CD8-positive, alpha-beta memory T cell (primary cell): ENCODE measurements around the gene GPX3. TPM values are rescaled to one million over a fixed set of nuclear protein-coding genes. Genes with fewer than 3 reads are reported as not detected.

Experiments used
- CTCF ChIA-PET: fragments of 350-600 bp; sonication (Branson Sonifier 250); formaldehyde crosslinking; loops from one replicate; lab custom pipeline; 2021; ENCODE audit warnings: antibody characterized with exemption; lab: Charles Lee
- POLR2A ChIA-PET: fragments of 350-600 bp; sonication (Branson Sonifier 250); formaldehyde crosslinking; loops from one replicate; lab custom pipeline; 2021; ENCODE audit warnings: antibody characterized with exemption; lab: Charles Lee
- DNase-seq, 5 donors: peaks; one replicate each; pipeline versions ENCODE4 v3.0.0 to v3.0.0-alpha.2; 2020 to 2022; ENCODE audit warnings: mixed read lengths in 1 of 5
- H3K27ac ChIP-seq: one replicate; pipeline ENCODE4 v1.7.0; 2013; ENCODE audit warnings: low read depth, mild to moderate bottlenecking, low read length, moderate library complexity
- H3K27me3 ChIP-seq: 2 replicates; pipeline ENCODE4 v1.7.0; 2013; ENCODE audit warnings: low read length, mild to moderate bottlenecking; ENCODE audit not compliant: insufficient read depth, poor library complexity, severe bottlenecking
- H3K36me3 ChIP-seq: 2 replicates; pipeline ENCODE4 v1.7.0; 2013; ENCODE audit warnings: mild to moderate bottlenecking, low read length, moderate library complexity; ENCODE audit not compliant: insufficient read depth
- H3K4me1 ChIP-seq: 2 replicates; pipeline ENCODE4 v1.7.0; 2013; ENCODE audit warnings: mild to moderate bottlenecking, low read length, moderate library complexity; ENCODE audit not compliant: insufficient read depth
- H3K4me3 ChIP-seq: 2 replicates; pipeline ENCODE4 v1.7.0; 2013; ENCODE audit warnings: mild to moderate bottlenecking, low read length
- H3K9me3 ChIP-seq: 2 replicates; pipeline ENCODE4 v1.7.0; 2013; ENCODE audit warnings: mild to moderate bottlenecking, low read length
- H3K27ac Mint-ChIP-seq, 8 donors: one replicate each; pipeline ENCODE4 v1.8.0; 2020 to 2021; ENCODE audit warnings: mixed read lengths in 8 of 8, mild to moderate bottlenecking in 6 of 8, inconsistent platforms in 3 of 8, moderate library complexity in 3 of 8
- H3K27me3 Mint-ChIP-seq, 2 donors: one replicate each; pipeline ENCODE4 v1.8.0; 2020 to 2021; ENCODE audit warnings: mixed read lengths in 2 of 2, mild to moderate bottlenecking in 1 of 2, moderate library complexity in 1 of 2
- H3K36me3 Mint-ChIP-seq, 3 donors: one replicate each; pipeline ENCODE4 v1.8.0; 2020 to 2021; ENCODE audit warnings: mixed read lengths in 3 of 3, inconsistent platforms in 1 of 3, mild to moderate bottlenecking in 1 of 3
- H3K4me1 Mint-ChIP-seq, 3 donors: one replicate each; pipeline ENCODE4 v1.8.0; 2020 to 2021; ENCODE audit warnings: mixed read lengths in 3 of 3, inconsistent platforms in 1 of 3, mild to moderate bottlenecking in 1 of 3
- H3K4me3 Mint-ChIP-seq, 7 donors: one replicate each; pipeline ENCODE4 v1.8.0; 2020 to 2021; ENCODE audit warnings: mixed read lengths in 7 of 7, mild to moderate bottlenecking in 6 of 7, moderate library complexity in 4 of 7, inconsistent platforms in 2 of 7
- H3K9me3 Mint-ChIP-seq, 5 donors: one replicate each; pipeline ENCODE4 v1.8.0; 2020 to 2022; ENCODE audit warnings: mixed read lengths in 5 of 5, mild to moderate bottlenecking in 3 of 5, moderate library complexity in 2 of 5, inconsistent platforms in 1 of 5
- polyA plus RNA-seq: library from polyadenylated mRNA; unstranded; fragments of 300-500 nt; fragmentation: Illumina TruSeq; gene quantifications from one replicate; pipeline ENCODE4 v1.2.3, GENCODE V29; 2021
- total RNA-seq, 2 experiments: library from RNA; stranded (reverse); gene quantifications; one replicate each; pipeline ENCODE4 v1.2.3, GENCODE V29; 2021

Gene GPX3
- total and polyA plus RNA-seq, 3 experiments from 2014 or later = 0.63 TPM; not detected in 2

DNA sequence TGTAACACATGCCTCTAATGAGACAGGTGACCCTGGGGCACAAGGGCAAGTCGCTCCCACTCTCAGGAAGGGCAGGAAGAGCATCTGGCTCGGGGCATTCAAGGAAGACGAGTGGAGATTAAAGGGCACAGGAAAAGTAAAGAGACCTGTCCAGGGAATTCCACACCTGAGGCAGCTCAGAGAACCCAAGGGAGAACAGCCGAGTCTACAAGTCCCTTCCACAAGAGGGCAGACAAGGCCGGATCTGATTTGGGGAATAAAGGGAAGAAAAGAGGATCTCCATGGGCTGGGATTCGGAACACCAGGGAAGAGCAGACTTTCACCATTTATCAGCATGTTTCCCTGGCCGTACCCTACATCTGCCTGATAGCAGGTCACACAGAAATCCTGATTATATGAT, 28.1 kb downstream of the GPX3 start:
- CTCF ChIA-PET = interaction anchor here (1.2 to 14.1 kb wide), 13 partner anchors 9 to 488 kb away, joined by 3 to 267 read pairs (median 4); no protein-coding TSS in a partner anchor
- Histone ChIP-seq H3K4me1 (no peaks in the 10 kb centered on the region), H3K36me3 (peaks cover 69% of the 10 kb centered on the region), H3K27ac (no peak overlapping the region), H3K9me3 (no peaks in the 10 kb centered on the region), H3K4me3 (no peak overlapping the region), H3K27me3 (no peaks in the 10 kb centered on the region)
- Mint-ChIP-seq H3K4me1 (peaks cover 8 to 19% (median 11%) of the 10 kb centered on the region in 3 donors), H3K36me3 (peaks cover 8 to 91% (median 38%) of the 10 kb centered on the region in 3 donors), H3K9me3 (no peaks in the 10 kb centered on the region), H3K4me3 (no peak overlapping the region), H3K27ac (peak overlapping the region in 1 of 8 donors; percentile 73), H3K27me3 (no peaks in the 10 kb centered on the region)
- POLR2A ChIA-PET = interaction anchor here (0.6 kb wide), 1 partner anchor 70 kb away, joined by 6 read pairs; no protein-coding TSS in a partner anchor
- DNase-seq = no peak

DNA sequence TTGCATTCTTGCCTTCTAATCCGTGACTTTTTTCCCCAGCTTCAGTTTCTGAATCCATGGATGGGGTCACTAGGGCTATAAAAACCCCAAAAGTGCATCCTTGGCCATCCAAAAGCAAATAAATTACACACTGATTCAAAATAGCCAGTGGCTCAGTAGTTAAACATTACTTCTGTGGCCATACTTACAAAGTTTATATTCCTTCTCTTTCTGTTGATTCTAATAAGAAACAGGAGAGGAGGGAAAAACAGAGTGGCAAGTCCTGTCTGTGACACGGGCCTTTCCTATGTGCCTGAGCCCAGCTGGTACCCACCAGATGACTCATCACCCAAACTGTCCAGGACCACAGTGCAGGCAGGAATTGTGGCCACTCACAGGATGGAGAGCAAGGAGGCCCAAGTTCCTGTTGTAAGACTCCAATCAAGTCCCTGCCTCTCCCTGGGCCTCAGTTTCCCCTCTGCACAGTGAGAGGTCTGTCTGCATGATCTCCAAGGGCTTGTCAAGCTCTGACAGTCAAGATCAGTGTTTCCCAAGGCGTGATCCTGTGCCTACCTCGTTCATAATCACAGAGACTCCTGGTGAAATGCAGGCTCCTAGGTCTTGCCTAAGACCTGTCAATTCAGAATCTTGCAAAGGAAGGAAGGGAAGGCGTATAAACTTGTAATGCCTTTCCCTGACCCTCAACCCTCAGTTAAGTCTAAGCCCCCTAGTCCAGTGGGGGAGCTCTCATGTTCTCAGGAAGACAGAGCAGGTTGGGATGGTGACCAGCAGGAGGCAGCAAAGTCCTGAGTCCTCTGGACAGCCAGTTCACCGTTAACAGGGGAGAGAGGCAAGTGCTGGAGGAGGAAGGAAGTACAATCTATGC, 30.9 kb downstream of the GPX3 start:
- ChIA-PET POLR2A (interaction anchor here (1.5 kb wide), 1 partner anchor 64 kb away, joined by 5 read pairs; no protein-coding TSS in a partner anchor), CTCF (interaction anchor here (0.6 to 14.1 kb wide), 32 partner anchors 9 to 189 kb away, joined by 3 to 267 read pairs (median 5); partner anchors contain the start of gene TNIP1)
- Mint-ChIP-seq H3K4me3 (no peak overlapping the region), H3K4me1 (peaks cover 9 to 23% (median 17%) of the 10 kb centered on the region in 3 donors), H3K9me3 (no peaks in the 10 kb centered on the region), H3K36me3 (peaks cover 3 to 93% (median 29%) of the 10 kb centered on the region in 3 donors), H3K27me3 (no peaks in the 10 kb centered on the region), H3K27ac (peak overlapping the region in 5 of 8 donors; percentile 54 to 79 (median 74))
- H3K36me3 ChIP-seq = peaks cover 73% of the 10 kb centered on the region
- H3K4me1 ChIP-seq = no peaks in the 10 kb centered on the region
- no peaks in the 10 kb centered on the region for H3K9me3 ChIP-seq
- H3K27me3 ChIP-seq = no peaks in the 10 kb centered on the region
- DNase-seq = peak; percentile 49 to 81 (median 57)
- no peak overlapping the region for H3K4me3 ChIP-seq
- no peak overlapping the region for H3K27ac ChIP-seq

DNA sequence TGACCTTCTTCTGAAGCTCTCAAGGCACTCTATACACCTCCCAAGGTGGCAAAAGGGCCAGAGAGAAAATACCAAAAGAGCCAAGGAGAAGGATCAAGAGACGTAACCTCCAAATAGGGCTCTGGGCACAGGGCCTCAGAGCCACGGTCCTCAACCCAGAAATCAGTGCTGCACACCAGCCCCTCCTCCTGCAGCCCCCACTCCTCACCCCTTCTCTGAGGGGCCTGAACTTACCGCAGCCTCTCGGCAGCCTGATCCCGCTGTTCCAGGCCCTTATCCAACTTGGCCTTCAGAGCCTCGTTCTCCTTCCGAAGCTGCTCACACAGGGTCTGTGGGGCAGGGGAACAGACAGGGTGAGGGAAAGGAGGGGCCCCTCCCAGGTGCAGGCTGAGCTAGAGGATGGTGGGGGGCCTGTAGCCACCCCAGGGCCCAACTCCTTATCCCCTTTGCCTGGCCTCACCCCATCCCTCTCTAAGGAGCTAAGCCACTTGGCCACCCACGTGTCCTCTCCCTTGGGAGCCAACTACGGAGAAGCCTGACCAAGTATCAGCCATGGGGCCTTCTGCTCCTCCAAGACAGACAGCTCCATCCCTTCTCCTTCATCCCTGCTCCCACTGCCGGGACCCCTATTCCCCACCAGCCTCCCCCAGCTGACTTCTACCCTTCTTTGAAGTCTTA, 31.7 kb downstream of the GPX3 start:
- peaks cover 3 to 93% (median 29%) of the 10 kb centered on the region in 3 donors for H3K36me3 Mint-ChIP-seq
- H3K27ac ChIP-seq = no peak overlapping the region
- H3K4me3 ChIP-seq = no peak overlapping the region
- no peaks in the 10 kb centered on the region for H3K9me3 Mint-ChIP-seq
- no peaks in the 10 kb centered on the region for H3K27me3 ChIP-seq
- H3K36me3 ChIP-seq = peaks cover 74% of the 10 kb centered on the region
- POLR2A ChIA-PET = interaction anchor here (1.5 kb wide), 1 partner anchor 64 kb away, joined by 5 read pairs; no protein-coding TSS in a partner anchor
- peak overlapping the region in 6 of 8 donors; percentile 54 to 79 (median 68) for H3K27ac Mint-ChIP-seq
- H3K4me3 Mint-ChIP-seq = no peak overlapping the region
- H3K27me3 Mint-ChIP-seq = no peaks in the 10 kb centered on the region
- H3K4me1 ChIP-seq = no peaks in the 10 kb centered on the region
- CTCF ChIA-PET = interaction anchor here (0.6 to 14.1 kb wide), 35 partner anchors 10 to 189 kb away, joined by 3 to 267 read pairs (median 5); partner anchors contain the start of gene TNIP1
- no peaks in the 10 kb centered on the region for H3K9me3 ChIP-seq
- DNase-seq = no peak
- peaks cover 8 to 24% (median 18%) of the 10 kb centered on the region in 3 donors for H3K4me1 Mint-ChIP-seq

DNA sequence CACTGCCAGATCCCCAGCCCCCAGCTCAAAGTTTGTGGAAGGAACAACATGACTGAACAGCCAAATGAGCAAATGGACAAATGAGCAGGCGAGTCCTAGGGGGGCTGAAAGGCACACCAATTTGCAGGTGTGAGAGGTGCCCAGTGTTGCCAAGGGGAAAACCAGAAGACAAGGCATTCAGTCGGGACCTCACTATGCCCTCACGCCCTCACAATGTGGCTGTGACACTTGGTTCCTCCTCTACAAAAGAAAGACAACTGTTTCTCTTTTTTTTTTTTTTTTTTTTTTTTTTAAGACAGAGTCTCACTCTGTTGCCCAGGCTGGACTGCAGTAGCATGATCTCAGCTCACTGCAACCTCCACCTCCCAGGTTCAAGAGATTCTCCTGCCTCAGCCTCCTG, 32.4 kb downstream of the GPX3 start:
- Mint-ChIP-seq H3K4me3 (no peak overlapping the region), H3K9me3 (no peaks in the 10 kb centered on the region), H3K4me1 (peaks cover 4 to 22% (median 17%) of the 10 kb centered on the region in 3 donors), H3K27ac (peak overlapping the region in 4 of 8 donors; percentile 23 to 62 (median 45)), H3K27me3 (no peaks in the 10 kb centered on the region), H3K36me3 (peaks cover 3 to 93% (median 23%) of the 10 kb centered on the region in 3 donors)
- Histone ChIP-seq H3K4me1 (no peaks in the 10 kb centered on the region), H3K4me3 (no peak overlapping the region), H3K36me3 (peaks cover 67% of the 10 kb centered on the region), H3K9me3 (no peaks in the 10 kb centered on the region), H3K27ac (no peak overlapping the region), H3K27me3 (no peaks in the 10 kb centered on the region)
- DNase-seq = no peak
- ChIA-PET POLR2A (interaction anchor here (1.5 kb wide), 1 partner anchor 63 kb away, joined by 5 read pairs; no protein-coding TSS in a partner anchor), CTCF (interaction anchor here (0.7 to 14.1 kb wide), 15 partner anchors 10 to 117 kb away, joined by 3 to 267 read pairs (median 7); no protein-coding TSS in a partner anchor)

DNA sequence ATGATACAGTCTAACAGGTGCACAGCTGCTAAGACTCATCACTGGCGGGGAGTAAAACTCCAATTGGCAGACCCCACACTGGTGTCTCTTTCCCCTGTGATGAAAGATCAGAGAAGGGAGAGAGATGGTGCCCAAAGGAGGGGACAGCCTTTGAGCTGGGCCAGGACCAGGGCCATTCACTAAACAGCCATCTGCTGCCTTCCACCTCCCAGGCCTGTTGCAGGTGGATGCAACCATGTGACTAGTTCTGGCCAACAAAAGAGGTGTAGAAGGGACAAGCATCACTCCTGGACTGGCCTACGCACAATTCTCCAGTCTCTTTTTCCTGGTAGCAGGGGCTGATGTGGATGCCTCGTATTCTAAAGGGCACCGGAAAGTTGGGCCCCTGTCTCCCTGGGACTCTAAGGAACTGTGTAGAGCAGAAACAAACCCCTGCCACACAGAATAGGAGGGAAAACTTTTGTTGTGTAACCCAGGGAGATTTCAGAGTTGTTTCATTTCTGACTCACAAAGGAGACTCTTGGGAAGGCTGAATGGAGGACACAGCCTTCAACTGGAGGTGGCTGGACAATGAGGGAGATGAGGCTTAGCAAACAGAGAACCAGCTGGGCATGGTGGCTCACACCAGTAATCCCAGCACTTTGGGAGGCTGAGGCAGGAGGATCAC, 33.5 kb downstream of the GPX3 start:
- Histone ChIP-seq H3K27me3 (no peaks in the 10 kb centered on the region), H3K4me3 (no peak overlapping the region), H3K27ac (no peak overlapping the region), H3K4me1 (no peaks in the 10 kb centered on the region), H3K36me3 (peaks cover 67% of the 10 kb centered on the region), H3K9me3 (no peaks in the 10 kb centered on the region)
- peaks cover 0 to 93% (median 16%) of the 10 kb centered on the region in 3 donors for H3K36me3 Mint-ChIP-seq
- no peak overlapping the region for H3K4me3 Mint-ChIP-seq
- no peak for DNase-seq
- H3K4me1 Mint-ChIP-seq = peaks cover 4 to 21% (median 16%) of the 10 kb centered on the region in 3 donors
- H3K27me3 Mint-ChIP-seq = no peaks in the 10 kb centered on the region
- ChIA-PET CTCF (interaction anchor here (0.7 to 14.1 kb wide), 6 partner anchors 30 to 185 kb away, joined by 3 to 267 read pairs (median 10); no protein-coding TSS in a partner anchor), POLR2A (no interaction called here)
- H3K27ac Mint-ChIP-seq = peak overlapping the region in 6 of 8 donors; percentile 30 to 66 (median 52)
- H3K9me3 Mint-ChIP-seq = no peaks in the 10 kb centered on the region

DNA sequence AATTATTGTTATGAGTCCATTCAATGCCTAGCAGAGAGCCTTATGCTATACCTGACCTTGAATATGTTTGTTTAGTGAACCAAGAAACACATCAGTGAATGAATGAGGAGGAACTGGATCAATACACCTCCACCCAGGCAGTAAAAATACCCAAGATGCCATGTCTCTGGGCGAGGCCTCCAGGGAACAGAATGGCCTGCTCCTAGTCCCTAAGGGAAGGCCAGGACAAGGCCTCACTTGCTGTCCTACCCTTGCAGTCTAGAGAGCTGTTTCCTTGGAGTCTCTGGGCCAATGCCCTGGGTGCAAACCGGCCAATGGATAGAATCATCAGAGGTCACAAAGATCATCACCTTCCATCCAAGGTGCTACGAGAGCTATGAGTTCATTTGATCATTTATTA, 34.3 kb downstream of the GPX3 start:
- Mint-ChIP-seq H3K27ac (peak overlapping the region in 2 of 8 donors; percentile 15 to 66), H3K4me1 (peaks cover 11 to 28% (median 21%) of the 10 kb centered on the region in 3 donors), H3K27me3 (no peaks in the 10 kb centered on the region), H3K9me3 (peaks cover 0 to 3% (median 0%) of the 10 kb centered on the region in 5 donors), H3K4me3 (no peak overlapping the region), H3K36me3 (peaks cover 0 to 93% (median 18%) of the 10 kb centered on the region in 3 donors)
- H3K4me3 ChIP-seq = no peak overlapping the region
- no peaks in the 10 kb centered on the region for H3K27me3 ChIP-seq
- no peak for DNase-seq
- ChIA-PET POLR2A (no interaction called here), CTCF (interaction anchor here (0.7 to 14.1 kb wide), 4 partner anchors 42 to 184 kb away, joined by 3 to 267 read pairs (median 3); no protein-coding TSS in a partner anchor)
- no peaks in the 10 kb centered on the region for H3K4me1 ChIP-seq
- H3K36me3 ChIP-seq = peaks cover 64% of the 10 kb centered on the region
- no peak overlapping the region for H3K27ac ChIP-seq
- no peaks in the 10 kb centered on the region for H3K9me3 ChIP-seq

DNA sequence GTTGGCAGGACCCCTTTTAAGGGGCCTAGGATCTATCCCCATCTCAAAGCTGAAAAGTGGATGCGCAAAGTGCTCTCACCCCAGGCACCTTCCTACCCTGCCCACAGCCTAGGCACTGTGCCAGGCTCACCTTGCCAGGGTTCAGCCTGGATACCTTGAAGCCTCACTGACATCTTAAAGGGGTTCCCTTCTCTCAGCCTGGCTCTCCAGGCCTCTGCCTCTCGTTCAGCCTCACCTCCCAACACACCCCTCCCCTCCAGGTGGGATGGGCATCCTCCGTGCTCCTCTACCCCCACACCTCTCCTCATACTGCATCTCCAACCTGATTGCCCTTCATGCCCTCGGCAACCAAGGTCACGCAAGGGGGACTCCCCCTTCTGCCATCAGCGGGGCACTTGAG, 34.9 kb downstream of the GPX3 start:
- Histone ChIP-seq H3K36me3 (peaks cover 60% of the 10 kb centered on the region), H3K4me1 (peaks cover 5% of the 10 kb centered on the region), H3K27ac (no peak overlapping the region), H3K4me3 (no peak overlapping the region), H3K27me3 (no peaks in the 10 kb centered on the region), H3K9me3 (no peaks in the 10 kb centered on the region)
- POLR2A ChIA-PET = no interaction called here
- Mint-ChIP-seq H3K4me1 (peaks cover 15 to 34% (median 24%) of the 10 kb centered on the region in 3 donors), H3K4me3 (no peak overlapping the region), H3K36me3 (peaks cover 0 to 93% (median 18%) of the 10 kb centered on the region in 3 donors), H3K27me3 (no peaks in the 10 kb centered on the region), H3K27ac (peak overlapping the region in 3 of 8 donors; percentile 27 to 33 (median 29)), H3K9me3 (peaks cover 0 to 4% (median 0%) of the 10 kb centered on the region in 5 donors)
- DNase-seq = no peak
- CTCF ChIA-PET = interaction anchor here (0.9 to 14.1 kb wide), 3 partner anchors 41 to 63 kb away, joined by 3 to 267 read pairs (median 3); no protein-coding TSS in a partner anchor
